Measurements from ENCODE around the gene MICAL2.

MICAL2 gene

DNA sequence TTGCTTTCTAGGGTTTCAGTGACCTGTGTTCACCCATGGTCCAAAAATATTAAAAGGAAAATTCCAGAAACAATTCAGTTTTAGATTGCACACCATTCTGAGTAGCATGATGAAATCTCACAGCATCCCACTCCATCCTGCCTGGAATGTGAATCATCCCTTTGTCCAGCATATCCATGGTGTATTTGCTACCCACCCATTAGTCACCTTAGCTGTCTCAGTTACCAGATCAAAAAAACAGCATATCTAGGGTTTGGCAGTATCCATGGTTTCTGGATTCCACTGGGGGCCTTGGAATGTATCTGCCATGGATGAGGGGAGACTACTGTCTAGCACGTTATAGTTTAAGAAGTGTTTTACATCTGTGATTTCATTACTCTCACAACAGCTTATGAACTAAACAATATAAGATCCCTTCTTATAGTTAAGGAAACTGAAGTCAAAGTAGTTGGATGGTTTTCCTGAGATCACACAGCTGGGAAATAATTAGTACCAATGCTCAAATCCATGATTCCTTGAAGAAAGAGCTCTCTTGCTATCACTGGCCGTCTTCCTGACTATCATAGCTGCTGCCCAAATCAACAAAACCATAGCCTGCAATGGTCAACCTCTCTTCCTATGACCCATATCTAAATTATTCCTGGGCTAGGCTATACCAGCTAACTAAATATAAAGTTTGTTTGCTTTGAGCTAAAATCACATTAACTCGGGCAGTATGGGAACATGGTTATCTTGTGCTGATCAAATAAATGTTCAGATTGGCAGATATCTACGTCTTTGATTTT, 122.6 kb downstream of the MICAL2 start:
- no peak for DNase-seq (ENCODE audit: low spot score)

DNA sequence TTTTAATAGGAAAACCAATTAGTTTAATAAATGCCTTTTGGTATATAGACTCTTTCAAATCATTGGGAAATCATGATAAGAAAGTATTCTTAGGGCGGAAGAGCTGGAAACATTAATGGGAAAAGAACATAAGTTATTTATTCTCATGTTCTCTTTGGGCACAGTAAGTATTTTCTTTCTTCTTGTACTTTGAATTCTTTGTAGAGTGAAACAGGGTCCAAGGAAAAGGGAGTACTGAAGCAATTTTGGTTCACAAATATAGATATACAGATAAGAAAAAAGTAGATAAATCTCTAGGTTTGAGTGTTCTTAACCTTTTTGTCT, 123.2 kb downstream of the MICAL2 start:
- no peak for DNase-seq (ENCODE audit: low spot score)

DNA sequence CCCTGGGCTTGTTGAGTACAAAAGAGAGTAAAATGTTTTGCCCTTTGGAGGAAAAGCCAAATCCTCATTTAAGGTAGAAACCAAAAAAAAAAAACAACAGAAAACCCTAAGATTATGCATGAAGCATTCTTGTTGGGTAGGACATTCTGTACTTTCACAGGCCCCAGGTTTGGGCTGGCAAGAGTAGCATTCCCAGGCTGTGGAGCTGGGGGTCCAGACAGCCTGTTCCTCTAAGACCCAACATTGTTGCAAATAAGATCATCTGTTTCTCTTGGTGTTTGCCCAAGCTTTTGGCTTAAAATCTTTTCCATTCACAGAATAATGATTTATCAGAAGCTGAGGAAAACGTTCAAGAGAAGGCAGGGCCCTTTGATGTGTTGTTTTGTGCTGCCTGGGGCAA, 123.8 kb downstream of the MICAL2 start:
- no peak for DNase-seq (ENCODE audit: low spot score)

DNA sequence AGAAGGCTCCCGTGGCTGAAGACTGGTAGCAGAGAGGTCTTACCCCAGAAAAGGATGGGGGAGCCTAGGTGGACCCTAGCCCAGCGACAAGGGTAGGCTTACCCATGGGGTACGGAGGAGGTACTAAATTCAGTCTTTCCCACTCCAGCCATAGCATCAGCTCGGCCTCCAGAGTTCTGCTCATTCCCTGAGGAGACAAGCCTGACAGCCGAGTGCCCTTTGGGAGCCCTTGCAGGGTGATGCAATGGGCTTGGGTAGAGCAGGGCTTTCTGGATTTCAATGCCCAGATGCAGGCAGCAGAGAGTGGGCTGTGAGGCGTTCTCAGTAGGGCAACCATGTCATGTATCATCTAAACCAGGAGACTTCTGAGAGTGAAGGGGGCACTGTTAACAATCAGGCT, 124.7 kb downstream of the MICAL2 start:
- no peak for DNase-seq (ENCODE audit: low spot score)

DNA sequence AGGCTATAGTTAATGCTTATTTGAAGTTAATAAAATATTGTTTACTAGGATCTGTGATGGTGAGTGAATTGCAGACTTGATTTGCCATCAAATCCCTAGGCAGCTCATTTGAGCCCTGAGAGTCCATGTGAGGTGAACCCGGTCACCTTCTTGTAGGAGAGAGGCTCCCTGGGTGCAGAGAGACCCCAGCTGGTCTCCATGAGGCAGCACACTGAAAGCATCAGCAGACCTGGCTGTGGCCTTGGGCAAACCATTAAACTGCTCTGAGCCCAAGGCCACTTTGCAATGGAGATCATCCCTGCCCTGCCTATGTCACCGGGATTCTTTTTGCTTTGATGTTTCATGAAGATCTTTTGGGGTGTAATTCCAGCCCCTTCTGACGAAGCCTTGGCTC, 125.2 kb downstream of the MICAL2 start:
- DNase-seq (ENCODE audit: low spot score): no peak

DNA sequence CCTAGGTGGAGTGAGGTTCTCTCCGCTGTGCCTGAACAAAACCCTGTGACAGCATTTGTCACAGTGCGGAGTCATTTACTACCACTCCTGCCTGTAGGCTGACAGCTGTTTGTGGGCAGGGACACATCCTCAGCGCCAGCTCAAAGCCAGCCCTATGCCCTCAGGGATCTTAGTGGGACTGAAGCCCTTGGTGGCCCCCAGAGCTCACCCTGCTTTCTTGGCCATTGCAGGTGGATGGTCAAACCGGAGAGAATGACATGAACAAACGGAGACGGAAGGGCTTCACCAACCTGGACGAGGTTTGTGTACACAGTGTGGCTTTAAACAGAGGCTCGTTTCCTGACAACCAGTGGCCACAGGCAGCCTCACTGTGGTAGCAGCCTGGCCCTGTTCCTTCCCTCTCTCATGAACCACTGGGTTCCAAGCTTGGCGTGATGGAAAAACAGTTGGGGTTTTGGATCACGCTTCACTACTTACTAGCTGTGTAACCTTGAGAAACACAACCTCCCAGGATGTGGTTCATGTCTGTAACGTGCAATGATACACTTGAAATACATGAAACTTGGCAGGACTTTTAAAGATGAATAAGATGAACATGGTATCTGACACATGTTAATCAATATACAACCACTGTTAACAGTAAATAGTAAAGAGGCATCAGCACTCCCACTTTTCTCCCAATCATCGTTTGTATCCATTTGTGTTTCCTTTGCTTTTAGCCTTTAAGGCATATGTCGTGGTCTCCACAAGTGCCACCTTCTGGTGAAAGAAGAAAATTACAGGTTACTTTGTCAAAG, 125.8 kb downstream of the MICAL2 start:
- no peak for DNase-seq (ENCODE audit: low spot score)

DNA sequence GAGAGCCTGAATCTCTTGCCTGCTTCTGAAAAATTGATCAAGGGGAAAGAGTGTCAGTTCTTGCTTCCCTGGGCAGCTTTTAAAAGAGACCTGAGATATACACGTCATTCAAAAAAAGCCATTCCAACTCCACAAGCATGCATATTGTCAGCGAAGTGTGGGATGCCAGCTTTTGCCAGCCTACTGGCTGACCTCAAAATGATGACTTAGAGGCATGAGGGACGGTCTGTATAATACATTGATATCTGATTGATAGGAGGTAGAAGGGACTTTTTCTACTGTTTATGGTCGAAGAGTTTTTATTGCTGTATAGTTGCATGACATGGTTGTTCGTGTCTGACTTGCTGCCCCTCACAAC, 126.3 kb downstream of the MICAL2 start:
- DNase-seq (ENCODE audit: low spot score): no peak

DNA sequence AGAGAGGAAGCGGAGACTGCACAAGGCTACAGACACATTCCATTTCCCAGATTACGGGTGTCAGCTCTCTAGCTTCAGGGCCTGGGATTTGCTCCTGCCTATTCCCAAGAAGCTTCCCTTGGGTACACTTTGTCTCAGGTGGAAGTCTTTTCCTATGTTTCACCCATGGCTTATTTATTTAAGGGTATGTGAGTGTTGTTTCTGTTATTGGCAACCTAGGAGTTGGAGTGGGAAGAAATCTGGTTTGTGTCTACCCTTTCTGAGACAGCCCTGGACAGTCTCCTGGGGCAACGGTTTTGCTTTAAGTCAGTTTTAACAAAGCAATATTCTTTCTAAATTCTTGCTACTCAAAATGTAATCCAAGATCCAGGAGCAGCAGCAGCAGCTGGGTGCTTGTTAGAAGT, 127.0 kb downstream of the MICAL2 start:
- no peak for DNase-seq (ENCODE audit: low spot score)

DNA sequence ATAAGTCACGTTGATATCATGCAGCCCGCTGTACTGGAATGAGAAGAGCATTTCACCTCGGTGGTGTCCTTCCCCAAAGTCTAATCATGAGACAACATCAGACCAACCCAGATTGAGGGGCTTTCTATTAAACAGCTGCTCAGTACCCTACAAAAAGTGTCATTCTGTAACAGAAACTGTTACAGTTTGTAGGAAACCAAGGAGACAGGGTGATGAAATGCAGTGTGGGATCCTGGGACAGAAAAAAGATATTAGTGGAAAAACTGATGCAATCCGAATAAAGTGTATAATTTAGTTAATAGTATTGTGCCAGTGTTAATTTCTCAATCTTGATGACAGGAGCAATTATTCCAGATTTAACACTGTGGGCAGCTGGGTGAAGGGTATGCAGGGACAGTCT, 128.0 kb downstream of the MICAL2 start:
- DNase-seq (ENCODE audit: low spot score): no peak

DNA sequence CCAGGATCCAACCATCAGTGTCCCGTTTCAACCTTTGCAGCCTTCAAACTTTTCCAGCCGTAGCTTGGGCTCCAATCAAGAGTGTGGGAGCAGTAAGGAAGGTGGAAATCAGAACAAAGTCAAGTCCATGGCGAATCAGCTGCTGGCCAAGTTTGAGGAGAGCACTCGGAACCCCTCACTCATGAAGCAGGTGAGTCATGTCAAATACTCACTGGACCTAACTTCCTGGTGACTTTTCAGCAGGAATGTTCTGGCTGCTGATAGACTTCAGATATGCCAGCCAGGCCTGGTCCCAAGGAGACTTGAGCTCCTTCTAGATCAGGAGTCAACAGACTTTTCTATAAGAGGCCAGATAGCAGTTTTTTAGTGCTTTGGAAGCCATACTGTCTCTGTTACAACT, 129.0 kb downstream of the MICAL2 start:
- no peak for DNase-seq (ENCODE audit: low spot score)

DNA sequence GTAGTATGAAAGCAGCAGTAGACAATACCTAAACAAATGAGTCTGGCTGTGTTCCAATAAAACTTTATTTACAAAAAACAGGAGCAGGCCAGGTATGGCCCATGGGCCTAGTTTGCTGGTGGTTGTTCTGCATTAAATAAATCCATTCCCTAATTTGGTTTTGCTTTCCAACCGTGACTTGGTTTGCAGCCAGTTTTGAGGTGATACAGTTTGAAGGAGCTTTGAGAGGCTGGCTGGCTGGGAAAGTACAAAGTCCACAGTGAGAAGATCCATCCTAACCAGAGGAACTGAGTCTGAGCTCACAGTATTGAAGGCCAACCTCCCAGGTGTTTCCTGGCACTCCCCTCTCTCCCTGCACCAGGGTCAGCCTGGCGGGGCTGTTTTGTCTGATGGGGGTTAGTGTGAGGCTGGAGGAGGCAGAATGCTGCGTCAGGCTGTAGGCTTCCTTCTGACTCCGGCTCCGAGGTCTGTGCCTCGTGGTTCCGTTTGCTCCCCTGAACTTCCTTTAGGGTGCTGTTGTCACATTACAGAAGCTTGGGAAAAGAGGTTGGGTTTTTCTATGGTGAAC, 129.5 kb downstream of the MICAL2 start:
- no peak for DNase-seq (ENCODE audit: low spot score)

DNA sequence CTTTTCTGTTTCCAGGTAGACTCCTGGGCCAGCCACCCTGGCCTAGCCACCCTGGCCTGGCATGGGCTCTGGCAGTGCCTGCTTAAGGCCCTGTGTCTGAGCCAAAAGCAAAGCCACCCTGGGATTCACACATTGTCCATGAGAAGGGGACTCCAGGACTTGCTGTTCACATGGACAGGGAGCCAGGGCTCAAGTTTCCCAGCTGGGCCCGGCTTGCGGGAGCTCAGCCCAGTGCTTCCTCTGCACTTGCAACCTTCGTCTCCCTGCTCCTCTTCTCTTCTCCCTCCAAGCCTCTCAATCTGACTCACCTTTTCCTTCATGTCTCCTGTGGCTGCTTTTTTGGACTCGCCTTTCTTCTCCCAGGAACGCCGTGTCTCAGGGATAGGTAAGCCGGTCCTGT, 130.3 kb downstream of the MICAL2 start:
- no peak for DNase-seq (ENCODE audit: low spot score)

DNA sequence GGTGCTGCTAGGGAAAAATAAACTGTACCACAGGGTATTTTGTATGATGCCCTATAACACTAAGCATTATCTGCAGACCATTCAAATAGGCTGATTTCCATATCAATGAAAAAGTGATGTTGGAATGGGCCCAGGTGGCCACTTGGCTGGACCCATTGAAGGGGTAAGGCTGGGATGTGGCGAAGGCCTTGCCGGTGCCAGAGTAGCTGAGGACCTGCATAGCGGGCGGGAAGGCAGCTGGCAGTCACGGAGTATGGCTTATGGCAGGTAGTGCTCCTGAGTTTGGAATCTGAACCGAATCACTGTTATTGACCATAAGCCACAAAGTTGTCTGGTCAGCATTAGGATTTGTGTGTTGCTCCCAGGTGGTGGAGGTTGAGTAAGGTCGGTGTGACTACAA, 131.0 kb downstream of the MICAL2 start:
- DNase-seq (ENCODE audit: low spot score): no peak

DNA sequence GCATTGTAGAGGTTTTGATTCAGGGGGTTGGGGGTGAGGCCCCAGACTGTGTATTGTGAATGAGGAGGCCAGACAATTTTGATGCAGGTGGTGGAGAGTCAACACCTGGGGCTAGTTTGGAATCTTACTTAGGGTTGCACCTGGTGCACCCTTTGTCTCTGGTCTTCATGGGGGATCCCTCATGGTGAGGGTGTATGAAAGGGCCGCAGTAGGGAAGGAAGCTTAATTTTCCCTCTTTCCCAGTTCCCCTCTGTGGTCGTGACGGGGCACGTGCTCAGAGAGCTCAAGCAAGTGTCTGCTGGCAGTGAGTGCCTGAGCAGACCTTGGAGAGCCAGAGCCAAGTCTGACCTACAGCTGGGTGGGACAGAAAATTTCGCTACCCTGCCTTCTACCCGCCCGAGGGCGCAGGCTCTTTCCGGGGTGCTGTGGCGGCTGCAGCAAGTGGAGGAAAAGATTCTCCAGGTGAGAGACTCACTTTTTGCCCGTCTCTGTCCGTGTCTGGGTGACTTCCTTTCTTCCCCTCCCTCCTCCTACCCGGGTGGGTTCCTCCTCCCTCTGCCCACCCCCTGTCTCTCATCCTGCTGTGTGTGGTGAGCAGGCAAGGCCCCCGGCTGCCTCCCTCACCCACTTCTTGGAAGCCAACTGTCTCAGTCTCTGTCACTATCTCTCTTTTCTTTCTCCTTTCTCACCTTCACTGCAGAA, 131.7 kb downstream of the MICAL2 start:
- DNase-seq (ENCODE audit: low spot score): no peak

DNA sequence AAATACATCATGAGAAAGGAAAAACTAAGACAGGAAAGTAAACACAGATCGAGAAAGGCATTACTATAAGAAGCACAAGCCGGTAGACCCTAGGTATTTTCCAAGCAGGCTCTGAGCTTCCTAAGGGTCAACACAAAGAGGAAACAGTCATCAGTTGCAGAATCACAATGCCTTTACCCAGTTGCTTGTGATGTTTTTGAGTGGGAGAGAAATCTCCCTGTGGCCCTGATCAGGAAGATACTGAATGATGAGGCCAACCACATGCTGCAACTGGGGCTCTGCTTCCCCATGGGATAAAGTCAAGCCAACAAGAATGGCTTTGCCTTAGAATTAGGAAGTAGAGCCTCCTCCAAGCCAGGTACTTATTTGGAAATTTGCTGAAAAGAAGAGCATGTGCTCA, 132.6 kb downstream of the MICAL2 start:
- no peak for DNase-seq (ENCODE audit: low spot score)

DNA sequence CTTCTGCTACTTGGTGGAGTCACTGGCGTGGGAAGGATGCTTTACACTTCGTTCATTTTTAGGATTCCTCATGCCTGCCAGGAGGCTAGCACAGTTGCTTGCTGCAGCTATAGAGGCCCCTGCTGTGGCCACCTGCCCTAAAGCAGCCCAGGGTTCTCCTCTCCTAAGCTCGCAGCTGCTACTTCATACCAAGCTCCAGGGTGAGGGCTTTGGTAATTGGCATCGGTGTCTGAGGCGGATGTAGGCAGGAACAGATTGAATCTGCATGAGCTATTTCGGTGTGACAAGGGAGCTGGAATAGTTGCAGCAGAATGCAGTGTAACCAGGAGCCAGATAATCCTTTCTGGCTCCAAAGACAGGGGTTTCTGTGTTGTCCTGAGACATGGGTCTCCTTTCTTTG, 133.1 kb downstream of the MICAL2 start:
- no peak for DNase-seq (ENCODE audit: low spot score)

DNA sequence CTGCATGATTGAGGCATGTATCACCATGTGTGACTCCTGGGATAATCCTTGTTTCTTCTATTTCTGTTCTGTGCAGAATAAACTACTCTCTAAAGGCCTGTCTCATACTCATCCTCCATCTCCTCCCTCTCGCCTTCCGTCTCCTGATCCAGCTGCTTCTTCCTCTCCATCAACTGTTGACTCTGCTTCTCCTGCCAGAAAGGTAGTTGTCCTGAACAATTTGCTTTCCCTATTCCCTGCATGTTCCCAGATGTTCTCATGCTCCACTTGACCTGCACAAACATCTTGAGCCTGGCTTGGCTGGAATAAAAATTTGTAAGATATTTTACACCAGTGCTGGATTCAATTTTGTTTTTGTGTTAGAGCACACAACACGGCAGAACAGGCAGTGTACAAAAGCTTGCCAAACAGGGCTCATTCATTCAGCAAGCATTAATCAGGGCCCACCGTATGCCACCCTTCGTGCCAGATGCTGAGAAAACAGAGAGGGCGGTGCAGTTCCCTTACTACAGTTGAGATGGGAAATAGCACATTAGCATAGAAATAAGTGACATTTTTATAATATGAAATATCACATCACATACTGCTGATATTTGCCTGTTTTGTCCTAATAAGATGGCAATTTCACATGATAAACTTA, 133.6 kb downstream of the MICAL2 start:
- no peak for DNase-seq (ENCODE audit: low spot score)

DNA sequence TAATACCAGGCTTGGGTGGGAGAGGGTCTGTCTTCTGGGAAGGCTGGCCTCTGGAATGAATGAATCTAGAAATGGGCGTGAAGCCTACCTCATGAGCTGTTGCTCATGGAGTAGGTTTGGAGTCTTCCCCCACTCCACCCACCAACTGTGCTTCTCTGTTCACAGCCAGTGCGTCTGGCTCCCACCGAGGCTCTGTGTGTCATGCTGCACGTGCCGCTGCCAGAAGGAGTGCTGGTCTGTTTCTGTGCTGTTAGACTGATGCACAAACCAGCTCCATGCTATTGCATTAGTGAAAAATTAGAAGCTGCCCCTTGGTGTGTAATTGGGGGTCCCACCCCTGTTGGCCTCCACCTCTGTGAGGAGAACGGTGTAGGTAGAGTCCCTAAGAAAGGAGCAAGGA, 134.7 kb downstream of the MICAL2 start:
- DNase-seq (ENCODE audit: low spot score): no peak

DNA sequence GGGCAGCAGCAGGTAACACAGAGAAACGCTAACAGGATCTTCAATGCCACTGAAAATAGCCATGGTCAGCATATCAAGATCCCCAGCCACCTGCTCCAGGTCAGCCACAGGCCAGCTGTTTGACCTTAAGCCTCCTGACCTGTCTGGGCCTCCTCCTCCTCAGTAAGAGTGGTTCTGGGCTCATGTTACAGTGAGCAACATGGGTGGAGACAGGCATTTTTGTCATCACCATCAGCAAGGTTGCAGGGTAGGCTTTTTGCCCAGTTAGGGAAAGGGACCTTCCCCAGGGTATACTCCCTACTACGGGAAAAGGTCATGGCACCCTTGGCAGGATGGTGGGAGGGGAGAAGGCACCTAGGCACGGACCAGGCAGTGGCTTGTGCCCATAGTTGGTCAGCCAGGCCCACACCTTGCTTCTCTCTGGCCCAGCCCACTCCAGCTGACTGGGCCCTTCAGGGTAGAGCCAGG, 135.2 kb downstream of the MICAL2 start:
- DNase-seq (ENCODE audit: low spot score): no peak

DNA sequence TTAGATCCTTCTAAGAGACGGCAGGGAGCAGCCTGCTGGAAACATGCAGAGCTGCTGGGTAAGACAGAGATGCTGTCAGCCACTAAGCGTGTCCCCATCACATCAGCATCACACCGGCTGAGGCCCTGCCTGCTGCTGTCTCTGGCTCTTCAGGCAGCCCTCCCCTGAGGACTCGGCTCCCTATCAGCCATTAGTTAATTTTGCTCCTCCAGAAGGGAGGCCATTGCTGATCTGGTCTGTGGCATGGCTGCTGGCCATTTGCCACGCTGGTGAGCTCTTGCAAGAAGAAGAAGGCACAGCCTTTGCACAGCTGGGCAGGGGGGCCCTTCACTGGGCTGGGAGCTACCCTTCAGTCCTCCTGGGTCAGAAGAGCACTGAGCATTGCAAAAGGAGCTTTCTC, 135.8 kb downstream of the MICAL2 start:
- no peak for DNase-seq (ENCODE audit: low spot score)

DNA sequence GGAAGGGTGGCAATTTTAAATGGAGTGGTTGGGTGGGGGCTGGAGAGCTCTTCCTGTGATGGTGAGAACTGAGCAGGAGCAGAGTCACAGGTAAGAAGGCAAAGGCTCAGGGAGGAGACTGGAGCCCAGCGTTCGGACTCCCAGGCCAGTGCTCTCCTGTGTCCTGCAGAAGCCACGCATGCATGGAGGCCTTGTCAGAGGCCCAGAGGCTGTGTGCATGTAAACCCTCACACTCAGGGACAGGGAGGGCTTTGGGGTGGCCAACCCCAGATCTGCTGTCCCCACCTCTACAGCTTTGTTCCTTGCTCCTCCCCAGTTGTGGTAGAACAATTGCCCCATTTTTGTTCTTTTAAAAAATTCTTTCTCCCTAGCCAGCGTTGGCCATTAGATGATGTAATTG, 136.6 kb downstream of the MICAL2 start:
- DNase-seq (ENCODE audit: low spot score): no peak

DNA sequence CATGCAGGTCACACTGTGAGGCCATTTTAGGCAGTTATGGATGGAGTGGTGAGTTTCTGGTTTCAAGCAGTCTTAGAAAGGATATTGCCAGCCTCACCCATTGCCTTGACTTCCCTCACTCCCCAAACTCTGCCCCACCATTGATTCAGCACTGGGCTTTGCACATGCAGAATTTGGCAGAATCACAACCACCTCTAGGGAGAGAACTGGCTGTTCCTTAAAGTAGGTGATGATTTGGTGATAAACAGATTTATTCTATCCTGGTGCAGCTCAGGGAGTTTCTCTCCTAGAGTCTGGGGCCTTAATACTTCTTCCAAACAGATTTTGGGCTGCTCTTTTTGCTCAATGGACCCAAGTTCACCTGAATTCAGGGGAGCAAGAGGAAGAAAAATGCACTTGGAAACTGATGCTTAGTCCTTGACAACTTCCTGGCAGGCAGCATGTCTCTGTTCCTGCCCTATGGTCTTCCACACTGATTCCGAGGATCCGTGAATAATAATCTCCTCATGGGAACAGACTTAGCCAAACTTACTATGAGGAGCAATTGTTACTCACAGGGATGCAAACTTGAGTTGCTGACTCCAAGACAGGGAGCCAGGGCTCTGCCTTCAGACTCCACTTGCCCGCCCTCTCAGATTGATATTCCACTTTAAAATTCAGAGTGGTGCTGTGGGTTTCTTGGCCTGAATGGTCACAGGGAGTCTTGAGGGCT, 137.3 kb downstream of the MICAL2 start:
- DNase-seq (ENCODE audit: low spot score): no peak

Measured in ecto neural progenitor cell (in vitro differentiated cells).